H1 (cell line): ENCODE results near the gene SLC25A38. TPM values are rescaled to one million over a fixed set of nuclear protein-coding genes. Genes with fewer than 3 reads are reported as not detected.
A peak's percentile ranks its signal among the peaks of the same experiment; 100 is the strongest.

ENCODE experiments used
- CTCF ChIA-PET: fragments of 300-600 bp; sonication (Branson Sonifier 250); formaldehyde crosslinking; loops from one replicate; lab custom pipeline; 2021; ENCODE audit not compliant: partially characterized antibody; lab: Charles Lee
- POLR2A ChIA-PET: fragments of 300-600 bp; sonication (Branson Sonifier 250); formaldehyde crosslinking; loops from one replicate; lab custom pipeline; 2021; ENCODE audit warnings: inconsistent platforms; ENCODE audit not compliant: partially characterized antibody; lab: Charles Lee
- DNase-seq, 2 experiments: peaks; one replicate each; pipeline versions ENCODE4 v3.0.0 to v3.0.0-alpha.2; 2010 to 2022; ENCODE audit warnings: low spot score in 2 of 2, low read depth in 1 of 2, mixed read lengths in 1 of 2
- FAIRE-seq: peaks from 2 replicates; lab custom pipeline; 2011; peaks lifted over from hg19 to GRCh38; lab: Jason Lieb, UNC
- H2AFZ ChIP-seq: 2 replicates; pipeline ENCODE4 v1.8.1; 2012; ENCODE audit warnings: low read length, inconsistent platforms
- H2AK5ac ChIP-seq: 2 replicates; pipeline ENCODE4 v1.6.1; 2013; ENCODE audit warnings: low read depth, low read length
- H2BK120ac ChIP-seq: replicated peaks from 2 replicates; pipeline ENCODE3; 2013; ENCODE audit warnings: low read depth, low read length, inconsistent platforms
- H2BK12ac ChIP-seq: 2 replicates; pipeline ENCODE4 v1.6.1; 2013; ENCODE audit warnings: low read depth, low read length
- H2BK15ac ChIP-seq: 2 replicates; pipeline ENCODE4 v1.6.1; 2013; ENCODE audit warnings: low read length
- H2BK20ac ChIP-seq: 2 replicates; pipeline ENCODE4 v1.6.1; 2013; ENCODE audit warnings: low read length
- H2BK5ac ChIP-seq: 2 replicates; pipeline ENCODE4 v1.6.1; 2013; ENCODE audit warnings: low read depth, low read length
- H3K14ac ChIP-seq: 2 replicates; pipeline ENCODE4 v1.6.1; 2013; ENCODE audit warnings: inconsistent platforms; ENCODE audit not compliant: insufficient read length
- H3K18ac ChIP-seq: 2 replicates; pipeline ENCODE4 v1.6.1; 2013; ENCODE audit warnings: low read length; ENCODE audit errors: extremely low read depth
- H3K23ac ChIP-seq: 2 replicates; pipeline ENCODE4 v1.6.1; 2013; ENCODE audit warnings: inconsistent platforms; ENCODE audit not compliant: insufficient read length
- H3K23me2 ChIP-seq: 2 replicates; pipeline ENCODE4 v1.6.1; 2013; ENCODE audit warnings: low read depth, low read length
- H3K27ac ChIP-seq: 2 replicates; pipeline ENCODE4 v1.6.1; 2011; ENCODE audit warnings: low read depth, low read length, inconsistent platforms
- H3K27me3 ChIP-seq, 4 experiments: replicated peaks in 1 of 4; 1 replicate in 1 of 4; 2 replicates in 3 of 4; pipeline versions ENCODE4 v1.6.1 to v1.8.1; 2011 to 2013; ENCODE audit warnings: low read length in 3 of 4, mild to moderate bottlenecking in 3 of 4, inconsistent platforms in 2 of 4, mixed read lengths in 2 of 4, moderate library complexity in 1 of 4; ENCODE audit not compliant: control insufficient read depth in 3 of 4, insufficient read depth in 3 of 4; ENCODE audit errors: extremely low read depth in 1 of 4
- H3K36me3 ChIP-seq, 4 experiments: 2 replicates each; pipeline versions ENCODE4 v1.6.1 to v1.8.1; 2011 to 2013; ENCODE audit warnings: mild to moderate bottlenecking in 4 of 4, low read length in 3 of 4, moderate library complexity in 2 of 4, control low read depth in 1 of 4, inconsistent platforms in 1 of 4; ENCODE audit not compliant: insufficient read depth in 4 of 4, control insufficient read depth in 2 of 4
- H3K4ac ChIP-seq: replicated peaks from 2 replicates; pipeline ENCODE3; 2013; ENCODE audit warnings: low read length, low read depth, mixed read lengths, inconsistent platforms; ENCODE audit not compliant: insufficient read length
- H3K4me1 ChIP-seq, 4 experiments: replicated peaks in 1 of 4; 1 replicate in 1 of 4; 2 replicates in 3 of 4; pipeline versions ENCODE4 v1.6.1 to v1.8.1; 2011 to 2013; ENCODE audit warnings: low read length in 3 of 4, inconsistent platforms in 2 of 4, mixed read lengths in 1 of 4; ENCODE audit not compliant: insufficient read depth in 4 of 4, control insufficient read depth in 3 of 4
- H3K4me2 ChIP-seq, 2 experiments: 2 replicates each; pipeline versions ENCODE4 v1.6.1 to v1.8.1; 2011 to 2013; ENCODE audit warnings: low read depth in 2 of 2, low read length in 2 of 2, control low read depth in 1 of 2, inconsistent platforms in 1 of 2, mild to moderate bottlenecking in 1 of 2; ENCODE audit not compliant: insufficient read depth in 1 of 2
- H3K4me3 ChIP-seq, 4 experiments: fragments of 200-600, 300-600 bp in 1 of 4; sonication (generic), shearing (Covaris generic), sonication (Bioruptor Twin) in 1 of 4; 2 replicates each; pipeline versions ENCODE4 v1.5.1 to v1.8.1; 2011 to 2016; ENCODE audit warnings: low read length in 4 of 4, low read depth in 3 of 4, control low read depth in 2 of 4, inconsistent platforms in 2 of 4, mild to moderate bottlenecking in 2 of 4, mixed read lengths in 1 of 4, moderate library complexity in 1 of 4; ENCODE audit not compliant: insufficient read depth in 2 of 4; ENCODE audit errors: extremely low read depth in 1 of 4
- H3K56ac ChIP-seq: replicated peaks from 2 replicates; pipeline ENCODE3; 2013; ENCODE audit warnings: low read depth, mild to moderate bottlenecking, mixed read lengths, low read length, inconsistent platforms; ENCODE audit not compliant: insufficient read length
- H3K79me1 ChIP-seq: 2 replicates; pipeline ENCODE4 v1.6.1; 2013; ENCODE audit warnings: low read depth, low read length, control low read depth
- H3K79me2 ChIP-seq, 2 experiments: 2 replicates each; pipeline versions ENCODE4 v1.6.1 to v1.8.1; 2012 to 2013; ENCODE audit warnings: low read length in 2 of 2, mild to moderate bottlenecking in 2 of 2, inconsistent platforms in 1 of 2; ENCODE audit not compliant: insufficient read depth in 2 of 2, control insufficient read depth in 1 of 2
- H3K9ac ChIP-seq, 4 experiments: replicated peaks in 1 of 4; 1 replicate in 1 of 4; 2 replicates in 3 of 4; pipeline versions ENCODE4 v1.6.1 to v1.8.1; 2011 to 2013; ENCODE audit warnings: low read depth in 3 of 4, low read length in 3 of 4, control low read depth in 2 of 4, mild to moderate bottlenecking in 2 of 4, moderate library complexity in 2 of 4, inconsistent platforms in 1 of 4; ENCODE audit errors: extremely low read depth in 1 of 4
- H3K9me3 ChIP-seq, 2 experiments: 2 replicates each; pipeline versions ENCODE4 v1.6.1 to v1.8.1; 2012 to 2013; ENCODE audit warnings: mild to moderate bottlenecking in 2 of 2, moderate library complexity in 2 of 2, control low read depth in 1 of 2, inconsistent platforms in 1 of 2, low read depth in 1 of 2, low read length in 1 of 2, mixed read lengths in 1 of 2; ENCODE audit not compliant: insufficient read depth in 2 of 2
- H4K20me1 ChIP-seq, 2 experiments: replicated peaks in 1 of 2; 2 replicates each; pipeline versions ENCODE3 to v1.8.1; 2011 to 2013; ENCODE audit warnings: inconsistent platforms in 2 of 2, low read length in 2 of 2, mild to moderate bottlenecking in 1 of 2; ENCODE audit not compliant: insufficient read depth in 2 of 2, control insufficient read depth in 1 of 2
- H4K5ac ChIP-seq: 2 replicates; pipeline ENCODE4 v1.6.1; 2013; ENCODE audit warnings: low read length, low read depth, mixed read lengths, inconsistent platforms; ENCODE audit not compliant: insufficient read length
- H4K8ac ChIP-seq: 2 replicates; pipeline ENCODE4 v1.8.0; 2013; ENCODE audit warnings: mild to moderate bottlenecking, moderate library complexity, low read length, inconsistent platforms; ENCODE audit not compliant: insufficient read depth; ENCODE audit errors: extremely low read depth
- H4K91ac ChIP-seq: replicated peaks from 2 replicates; pipeline ENCODE3; 2013; ENCODE audit warnings: low read length, mixed read lengths, inconsistent platforms; ENCODE audit not compliant: insufficient read length
- KDM1A ChIP-seq: fragments of 200-600, 300-600 bp; sonication (generic); IDR thresholded peaks from 2 replicates; pipeline ENCODE4 v1.7.1; 2016; ENCODE audit warnings: mild to moderate bottlenecking, low read length, borderline replicate concordance
- POLR2A ChIP-seq, 2 experiments: IDR thresholded peaks; 1 replicate in 1 of 2; 2 replicates in 1 of 2; pipeline ENCODE4 v1.6.1; 2011; ENCODE audit warnings: low read depth in 2 of 2, low read length in 2 of 2, mild to moderate bottlenecking in 2 of 2; ENCODE audit errors: control extremely low read depth in 1 of 2
- POLR2AphosphoS5 ChIP-seq: IDR thresholded peaks from 2 replicates; pipeline ENCODE4 v1.6.1; 2011; ENCODE audit warnings: low read depth, low read length
- WGBS, 2 experiments: shearing (Covaris generic) in 1 of 2; methylation state at CpG; one replicate each; pipeline versions ENCODE4 v1.1.6 to v1.1.7; 2013 to 2015; ENCODE audit warnings: low lambda C conversion rate in 2 of 2, mixed read lengths in 2 of 2, inconsistent platforms in 1 of 2, low coverage in 1 of 2, missing lambda C conversion rate in 1 of 2; ENCODE audit not compliant: insufficient replicate concordance in 2 of 2, insufficient coverage in 1 of 2, insufficient read length in 1 of 2; ENCODE audit errors: extremely low coverage in 1 of 2, missing lambda C conversion rate in 1 of 2; 5-methylcytosine and 5-hydroxymethylcytosine counted together
- polyA plus RNA-seq, 7 experiments: library from polyadenylated mRNA; depleted of rRNA in 3 of 7; stranded (reverse) in 5 of 7; unstranded in 2 of 7; fragments of >200 nt in 5 of 7; fragments of 200-250 nt in 2 of 7; gene quantifications; 1 replicate in 5 of 7; 2 replicates in 1 of 7; 4 replicates in 1 of 7; pipeline versions ENCODE4 v1.2.1 to v1.2.3, GENCODE V29; 2011 to 2013; ENCODE audit warnings: missing spikeins in 2 of 7, mixed read lengths in 2 of 7
- total RNA-seq: library from RNA; stranded (reverse); fragmentation: NEBNext Ultra II Directional; extraction: Animal tissue kit (Norgen Biotek cat#: 25700); gene quantifications from 2 replicates; pipeline ENCODE4 v1.2.1, GENCODE V29; 2021

Gene SLC25A38
- total and polyA plus RNA-seq, 2 of the 8 experiments (the other 6 are each of a cell fraction or from before 2014, with no cell fraction given) = 41.2 to 45.8 TPM

GRCh38 chr3:39407773-39408492 is 24.8 kb downstream of the SLC25A38 start:
- no peak overlapping the region for H2AFZ ChIP-seq
- H3K4me2 ChIP-seq = peak overlapping the region; percentile 91 to 95
- H2BK12ac ChIP-seq = no peak overlapping the region
- H3K36me3 ChIP-seq = peaks cover 33 to 60% (median 48%) of the 10 kb centered on the region in 4 experiments
- TF ChIP-seq KDM1A (no peak), POLR2A (IDR thresholded peaks at IDR 0.05; ENCODE audit: control extremely low read depth in 1 of 2, low read depth in 2 of 2, low read length in 2 of 2) (peak in 1 of 2 experiments; percentile 38; a peak in 1 of 3 replicates), POLR2AphosphoS5 (peak; percentile 10; the same call in 1 of the 2 replicates)
- H3K18ac ChIP-seq = peak overlapping the region; percentile 26; the same call in 1 of the 2 replicates
- no peaks in the 10 kb centered on the region for H3K27me3 ChIP-seq
- peak overlapping the region; percentile 95 for H3K27ac ChIP-seq
- ChIA-PET POLR2A (interaction anchor here (0.7 to 33.7 kb wide), 30 partner anchors 2 to 311 kb away, joined by 3 to 771 read pairs (median 4); partner anchors contain the start of genes RPSA and SLC25A38), CTCF (interaction anchor here (0.8 to 4.3 kb wide), 7 partner anchors 9 to 759 kb away, joined by 3 to 30 read pairs (median 5); no protein-coding TSS in a partner anchor)
- H3K9ac ChIP-seq = peak overlapping the region in 3 of 4 experiments; percentile 62 to 98 (median 98); a peak in 6 of 7 replicates
- 69% methylated on average over 6 of the region's 6 CpGs; no CpG with 5 or more reads in 1 of the 2 experiments for WGBS, 2 experiments
- peaks cover 10 to 14% (median 11%) of the 10 kb centered on the region in 4 experiments for H3K4me1 ChIP-seq
- H3K4ac ChIP-seq = no peak overlapping the region
- no peak overlapping the region; the same call in 1 of the 2 replicates for H2BK15ac ChIP-seq
- H3K23me2 ChIP-seq = peaks cover 9% of the 10 kb centered on the region
- no peak overlapping the region for H2AK5ac ChIP-seq
- DNase-seq (no peak), FAIRE-seq (no peak)
- no peak overlapping the region for H3K14ac ChIP-seq
- peaks cover 8 to 38% of the 10 kb centered on the region in 2 experiments; a peak in 3 of 4 replicates for H3K79me2 ChIP-seq
- H3K23ac ChIP-seq = no peak overlapping the region
- H3K56ac ChIP-seq = no peak overlapping the region
- peak overlapping the region; percentile 68 to 94 (median 86) for H3K4me3 ChIP-seq
- H4K5ac ChIP-seq = no peak overlapping the region
- H4K91ac ChIP-seq = no peak overlapping the region
- no peaks in the 10 kb centered on the region for H3K9me3 ChIP-seq
- peak overlapping the region; percentile 49; the same call in 1 of the 2 replicates for H2BK5ac ChIP-seq
- H2BK20ac ChIP-seq = no peak overlapping the region
- H4K8ac ChIP-seq = no peak overlapping the region
- 0 out of 2 replicates have a peak, but pooled peaks cover 6% of the 10 kb centered on the region for H3K79me1 ChIP-seq
- no peak overlapping the region for H2BK120ac ChIP-seq
- H4K20me1 ChIP-seq = peaks cover 17 to 22% of the 10 kb centered on the region in 2 experiments
